Activated CD4-positive, alpha-beta T cell treated with anti-CD3 and anti-CD28 coated beads, Interleukin-2, amount 10 ng/mL, durations not matched to agents 24 days and 14 days (primary cell): ENCODE data around the gene UGT1A3. TPM values are rescaled to one million over a fixed set of nuclear protein-coding genes. Genes with fewer than 3 reads are reported as not detected.

ENCODE experiments used
- DNase-seq: peaks from one replicate; pipeline ENCODE4 v3.0.0; 2022
- H3K27ac Mint-ChIP-seq: one replicate; pipeline ENCODE4 v1.8.0; 2022; ENCODE audit warnings: mild to moderate bottlenecking, mixed read lengths
- H3K27me3 Mint-ChIP-seq: one replicate; pipeline ENCODE4 v1.8.0; 2022; ENCODE audit warnings: mixed read lengths
- H3K36me3 Mint-ChIP-seq: one replicate; pipeline ENCODE4 v1.8.0; 2022; ENCODE audit warnings: low read depth, mild to moderate bottlenecking, mixed read lengths
- H3K4me1 Mint-ChIP-seq: one replicate; pipeline ENCODE4 v1.8.0; 2021; ENCODE audit warnings: mixed read lengths
- H3K4me3 Mint-ChIP-seq: one replicate; pipeline ENCODE4 v1.8.0; 2022; ENCODE audit warnings: mild to moderate bottlenecking, moderate library complexity, mixed read lengths
- H3K9me3 Mint-ChIP-seq: one replicate; pipeline ENCODE4 v1.8.0; 2021; ENCODE audit warnings: mixed read lengths
- intact Hi-C: fragments of 100-400 bp; cut with micrococcal nuclease; formaldehyde crosslinking; loops from one replicate; pipeline ENCODE4 v1.15.1; 2023
- total RNA-seq: library from RNA; stranded (reverse); gene quantifications from 2 replicates; pipeline ENCODE4 v1.2.3, GENCODE V29; 2022

The UGT1A3 gene
- total RNA-seq, 1 donor from 2014 or later = not detected

DNA sequence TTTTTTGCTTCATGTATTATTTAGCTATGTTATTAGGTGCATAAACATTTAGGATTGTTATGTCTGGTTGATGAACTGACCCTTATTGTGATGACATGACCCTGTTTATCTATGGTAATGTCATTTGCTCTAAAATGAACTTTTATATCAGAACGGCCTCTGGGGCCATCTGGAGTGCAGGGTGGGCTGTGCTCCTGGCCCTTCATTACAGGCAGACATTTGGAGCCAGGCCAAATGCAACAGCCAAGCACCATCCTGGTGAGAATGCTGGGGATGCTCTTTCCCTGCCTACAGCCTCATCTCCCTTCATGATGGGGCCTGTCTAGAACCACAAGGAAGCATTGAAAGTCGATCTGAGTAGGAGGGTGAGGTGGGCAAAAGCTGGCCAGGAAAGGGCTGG lies 87.5 kb downstream of the UGT1A3 start:
- H3K27ac Mint-ChIP-seq = no peak overlapping the region
- H3K4me1 Mint-ChIP-seq = no peaks in the 10 kb centered on the region
- intact Hi-C loops = no loop called here
- DNase-seq = no peak
- H3K4me3 Mint-ChIP-seq = no peak overlapping the region
- no peaks in the 10 kb centered on the region for H3K9me3 Mint-ChIP-seq
- H3K36me3 Mint-ChIP-seq = no peaks in the 10 kb centered on the region
- peaks cover 10% of the 10 kb centered on the region for H3K27me3 Mint-ChIP-seq

DNA sequence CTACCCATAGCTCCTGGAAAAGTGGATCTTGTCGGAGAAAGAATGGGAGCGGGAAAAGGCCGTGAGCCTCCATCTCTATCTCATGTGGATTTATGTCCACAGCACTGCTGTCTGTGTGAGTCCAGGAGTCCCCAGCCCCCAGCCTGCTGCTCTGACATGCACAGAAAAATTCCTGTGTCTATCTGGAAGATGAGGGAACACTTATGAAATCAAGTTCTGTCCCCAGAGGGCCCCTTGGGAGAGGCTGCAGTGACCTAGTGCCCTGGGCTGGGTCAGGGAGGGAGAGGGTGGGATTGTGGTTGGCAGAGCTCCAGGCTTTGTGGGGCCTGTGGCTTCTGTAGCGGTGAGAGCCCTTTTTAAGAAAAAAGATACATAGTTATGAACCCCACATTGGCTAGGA lies 87.9 kb downstream of the UGT1A3 start:
- Mint-ChIP-seq H3K27me3 (peaks cover 10% of the 10 kb centered on the region), H3K9me3 (no peaks in the 10 kb centered on the region), H3K4me1 (no peaks in the 10 kb centered on the region), H3K27ac (no peak overlapping the region), H3K36me3 (no peaks in the 10 kb centered on the region), H3K4me3 (no peak overlapping the region)
- intact Hi-C loops = no loop called here
- DNase-seq = no peak

DNA sequence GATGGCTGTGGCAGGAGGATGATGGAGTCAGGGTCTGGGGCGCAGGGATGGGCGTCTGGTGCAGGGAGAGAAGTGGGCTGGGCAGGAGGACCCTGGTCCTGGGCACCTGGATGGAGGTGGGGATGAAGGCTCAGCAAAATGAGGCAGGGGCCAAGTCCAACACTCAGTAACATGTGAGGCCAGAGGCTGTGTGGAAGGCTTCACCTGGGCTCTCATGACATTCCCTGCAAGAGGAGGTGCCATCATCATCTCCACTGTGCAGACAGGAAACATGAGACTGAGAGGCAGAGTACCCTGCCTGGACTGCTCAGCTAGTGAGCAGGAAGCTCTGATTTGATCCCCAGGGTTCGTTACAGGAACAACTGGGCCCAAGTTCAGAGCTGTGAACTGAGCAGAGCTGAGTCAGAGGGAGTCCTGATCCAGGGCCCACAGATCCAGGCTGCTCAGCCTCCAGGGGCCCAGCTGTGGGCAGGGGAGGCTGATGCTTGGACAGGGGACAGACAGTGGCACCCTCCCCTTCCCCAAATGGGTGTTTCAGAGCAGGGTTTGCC lies 88.6 kb downstream of the UGT1A3 start:
- no peak for DNase-seq
- Mint-ChIP-seq H3K9me3 (no peaks in the 10 kb centered on the region), H3K27me3 (peaks cover 10% of the 10 kb centered on the region)

DNA sequence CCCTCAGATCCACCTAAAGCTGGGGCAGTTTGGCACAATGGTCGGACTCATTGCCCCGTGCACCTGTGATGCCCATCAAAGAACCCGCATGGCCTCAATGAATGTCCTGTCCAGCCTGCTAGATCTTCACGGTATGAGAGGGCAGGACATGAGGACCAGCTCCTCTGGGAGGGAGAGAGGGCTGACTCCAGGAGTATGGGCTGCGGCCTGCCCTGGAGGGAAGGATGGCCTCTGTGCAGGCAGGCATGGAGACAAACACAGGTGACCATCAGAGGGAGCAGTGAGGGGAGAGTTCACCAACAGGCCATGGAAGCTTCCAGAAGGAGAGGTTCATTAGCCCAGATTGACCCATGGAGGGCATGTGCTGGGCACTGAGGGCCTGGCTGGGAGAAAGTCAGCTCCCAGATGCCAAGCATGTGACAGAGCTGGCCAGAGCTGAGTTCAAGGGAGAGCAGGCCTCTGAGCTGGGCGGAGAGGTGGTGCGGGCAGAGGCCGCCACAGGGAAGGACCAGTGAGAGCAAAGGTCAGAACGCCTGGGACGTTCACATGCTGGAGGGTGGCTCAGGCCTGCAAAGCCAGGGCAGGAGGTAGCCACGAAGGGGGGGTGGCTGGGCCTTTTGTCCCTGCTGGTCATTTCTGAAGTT lies 89.3 kb downstream of the UGT1A3 start:
- Mint-ChIP-seq H3K27me3 (peaks cover 10% of the 10 kb centered on the region), H3K27ac (no peak overlapping the region), H3K4me1 (no peaks in the 10 kb centered on the region), H3K4me3 (no peak overlapping the region), H3K9me3 (no peaks in the 10 kb centered on the region), H3K36me3 (no peaks in the 10 kb centered on the region)
- intact Hi-C loops = no loop called here
- DNase-seq = no peak

More for the DNA sequence above, 88.6 kb downstream of the UGT1A3 start:
- Mint-ChIP-seq H3K4me3 (no peak overlapping the region), H3K36me3 (no peaks in the 10 kb centered on the region), H3K4me1 (no peaks in the 10 kb centered on the region), H3K27ac (no peak overlapping the region)
- intact Hi-C loops = no loop called here

DNA sequence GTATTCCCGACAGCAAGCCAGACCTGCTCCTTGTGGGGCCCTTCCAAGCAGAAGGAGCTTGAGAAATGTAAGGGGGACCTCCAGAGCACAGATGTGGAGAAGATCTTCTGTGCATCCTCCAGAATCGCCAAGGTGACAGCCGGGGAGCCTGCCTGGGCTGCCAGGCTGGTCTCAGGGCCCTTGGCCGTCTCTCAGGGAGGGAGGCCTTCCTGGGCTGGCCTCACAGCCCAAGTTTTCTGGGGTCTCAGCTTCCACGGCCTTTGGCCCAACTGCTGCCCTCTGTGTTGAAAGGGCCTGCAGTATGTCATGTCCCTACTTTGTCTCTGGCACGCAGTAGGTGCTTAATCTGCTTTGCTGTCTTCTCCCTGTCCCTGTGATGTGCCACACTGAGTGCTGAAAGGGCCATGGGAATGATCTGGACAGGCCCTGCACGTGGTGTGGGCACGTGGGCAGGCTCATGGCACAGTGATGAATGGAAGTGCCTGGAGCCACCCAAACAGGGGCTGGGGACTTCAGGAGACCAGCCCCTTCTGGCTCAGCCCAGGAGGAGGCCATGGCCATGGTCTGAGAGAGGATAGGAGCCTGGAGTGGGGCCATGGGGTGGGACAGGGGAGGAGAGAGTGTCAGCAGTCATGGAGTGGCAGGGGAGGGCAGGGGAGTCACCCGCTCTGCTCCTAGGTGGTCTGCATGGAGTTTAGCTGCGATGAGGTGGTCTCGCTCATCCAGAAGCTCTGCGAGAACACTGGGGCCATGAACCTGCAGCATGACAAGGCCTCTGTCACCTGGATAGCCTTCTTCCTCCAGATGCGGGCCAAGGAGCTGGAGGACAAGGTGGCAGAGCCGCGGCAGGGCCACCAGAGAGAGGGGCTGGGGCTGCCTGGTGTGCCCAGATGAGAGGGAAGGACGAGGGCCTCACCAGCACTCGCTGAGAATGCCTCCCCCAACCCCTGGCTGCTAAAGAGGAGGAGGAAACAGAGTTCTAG lies 90.1 kb downstream of the UGT1A3 start:
- Mint-ChIP-seq H3K9me3 (no peaks in the 10 kb centered on the region), H3K36me3 (no peaks in the 10 kb centered on the region), H3K4me1 (no peaks in the 10 kb centered on the region), H3K27me3 (peaks cover 8% of the 10 kb centered on the region), H3K27ac (no peak overlapping the region), H3K4me3 (no peak overlapping the region)
- DNase-seq = no peak
- intact Hi-C loops = no loop called here

DNA sequence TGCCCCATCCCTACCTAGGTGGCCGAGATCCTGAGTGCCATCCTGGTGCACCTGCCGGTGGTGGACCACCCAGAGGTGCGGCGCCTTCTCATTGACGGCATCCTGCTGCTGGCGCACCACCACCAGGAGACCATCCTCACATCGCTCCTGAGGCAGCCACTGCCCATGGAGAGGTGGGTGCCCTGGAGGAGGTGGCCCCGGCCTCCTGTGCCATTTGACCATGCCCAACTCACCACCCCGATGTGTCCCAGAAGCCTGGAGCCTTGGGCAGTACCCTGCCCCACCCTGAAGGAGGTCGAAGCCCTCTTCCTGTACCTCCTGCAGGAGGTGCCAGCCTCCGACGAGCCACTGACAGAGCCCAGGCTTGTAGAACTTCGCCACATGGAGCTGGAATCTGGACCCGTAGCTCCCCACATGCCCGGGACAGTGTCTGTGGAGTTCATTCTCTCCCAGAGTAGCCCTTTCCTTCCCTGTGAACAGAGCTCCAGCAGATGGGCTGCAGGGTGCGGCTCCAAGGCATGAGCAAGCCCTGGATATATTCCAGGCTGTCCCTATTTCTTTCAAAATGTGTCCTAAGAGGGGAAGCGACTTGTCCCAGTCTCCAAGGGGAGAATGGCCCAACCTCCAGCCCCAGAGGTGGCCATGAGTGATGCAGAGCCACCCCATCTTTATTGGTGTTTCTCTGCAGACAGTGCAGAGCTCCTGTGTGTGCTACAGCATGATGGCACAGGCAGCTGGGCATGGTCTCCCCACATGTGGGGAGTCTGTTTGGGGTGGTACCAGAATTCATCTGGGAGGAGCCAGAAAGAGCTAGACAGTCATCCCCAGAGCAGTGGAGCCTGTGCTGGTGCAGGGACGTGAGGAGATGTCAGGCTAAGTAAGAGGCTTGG lies 91.3 kb downstream of the UGT1A3 start:
- no peaks in the 10 kb centered on the region for H3K36me3 Mint-ChIP-seq
- no peak for DNase-seq
- intact Hi-C loops = no loop called here

DNA sequence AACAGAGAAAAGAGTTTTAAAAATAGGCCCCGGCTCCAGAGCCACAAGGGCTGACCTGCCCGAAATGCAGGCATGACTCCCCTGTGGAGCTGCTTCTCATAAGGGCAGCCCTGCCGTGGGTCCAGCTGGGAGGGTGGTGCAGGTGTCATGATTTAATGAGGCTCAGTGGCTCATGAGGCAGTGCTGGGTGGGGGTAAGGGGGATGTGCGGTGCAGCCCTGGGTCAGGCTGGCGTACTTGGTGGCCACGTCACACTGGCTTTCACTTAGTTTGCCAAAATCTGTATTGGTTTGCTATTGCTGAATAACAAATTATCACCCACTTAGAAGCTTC lies 91.9 kb downstream of the UGT1A3 start:
- H3K9me3 Mint-ChIP-seq = no peaks in the 10 kb centered on the region
- H3K27me3 Mint-ChIP-seq = peaks cover 13% of the 10 kb centered on the region
- no peaks in the 10 kb centered on the region for H3K36me3 Mint-ChIP-seq
- no peak for DNase-seq
- H3K4me3 Mint-ChIP-seq = no peak overlapping the region
- no peak overlapping the region for H3K27ac Mint-ChIP-seq
- H3K4me1 Mint-ChIP-seq = no peaks in the 10 kb centered on the region
- intact Hi-C loops = no loop called here

More for the DNA sequence above, 91.3 kb downstream of the UGT1A3 start:
- Mint-ChIP-seq H3K4me1 (no peaks in the 10 kb centered on the region), H3K27me3 (peaks cover 8% of the 10 kb centered on the region), H3K4me3 (no peak overlapping the region), H3K9me3 (no peaks in the 10 kb centered on the region), H3K27ac (no peak overlapping the region)

DNA sequence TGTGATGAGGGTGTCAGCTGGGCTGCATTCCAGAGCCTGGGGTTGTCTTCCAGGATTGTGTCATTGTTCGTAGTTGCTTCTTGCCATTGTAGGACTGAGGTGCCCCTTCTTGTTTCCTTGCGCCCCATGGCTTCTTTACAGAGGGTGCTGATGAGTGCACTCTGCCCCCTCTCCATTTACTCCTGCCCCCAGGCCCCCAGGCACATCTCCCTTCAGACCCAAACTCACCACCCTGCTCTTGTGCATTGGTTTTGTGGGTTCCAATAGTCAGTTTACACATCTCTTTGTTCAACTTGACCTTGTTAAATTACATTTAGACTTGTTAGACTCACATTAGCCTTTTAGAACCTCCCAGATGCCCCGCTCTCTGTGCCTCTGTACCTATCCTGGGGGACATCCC lies 92.4 kb downstream of the UGT1A3 start:
- Mint-ChIP-seq H3K9me3 (no peaks in the 10 kb centered on the region), H3K36me3 (no peaks in the 10 kb centered on the region), H3K27ac (no peak overlapping the region), H3K27me3 (peaks cover 12% of the 10 kb centered on the region), H3K4me3 (no peak overlapping the region), H3K4me1 (no peaks in the 10 kb centered on the region)
- intact Hi-C loops = no loop called here
- no peak for DNase-seq

DNA sequence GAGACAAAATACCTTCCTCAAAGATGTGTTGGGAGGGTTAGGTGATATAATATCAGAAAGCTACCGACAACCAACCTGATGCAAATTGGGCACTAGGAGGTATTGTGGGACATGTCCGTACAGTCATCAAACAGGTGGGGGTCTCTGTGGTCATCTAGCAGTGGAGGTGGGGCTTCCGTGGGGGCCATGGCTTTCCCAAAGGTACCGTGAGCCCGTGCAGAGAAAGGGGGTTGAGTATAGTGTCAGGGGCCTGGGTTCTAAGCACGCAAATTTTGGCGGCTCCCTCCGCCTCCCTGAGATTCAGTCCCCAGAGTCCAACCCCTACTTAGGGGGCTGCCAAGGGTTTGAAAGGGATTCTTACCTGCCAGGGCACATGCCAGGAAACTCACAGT lies 92.9 kb downstream of the UGT1A3 start:
- Mint-ChIP-seq H3K4me3 (no peak overlapping the region), H3K36me3 (no peaks in the 10 kb centered on the region), H3K4me1 (no peaks in the 10 kb centered on the region), H3K27me3 (peaks cover 11% of the 10 kb centered on the region), H3K27ac (no peak overlapping the region), H3K9me3 (no peaks in the 10 kb centered on the region)
- intact Hi-C loops = no loop called here
- no peak for DNase-seq

DNA sequence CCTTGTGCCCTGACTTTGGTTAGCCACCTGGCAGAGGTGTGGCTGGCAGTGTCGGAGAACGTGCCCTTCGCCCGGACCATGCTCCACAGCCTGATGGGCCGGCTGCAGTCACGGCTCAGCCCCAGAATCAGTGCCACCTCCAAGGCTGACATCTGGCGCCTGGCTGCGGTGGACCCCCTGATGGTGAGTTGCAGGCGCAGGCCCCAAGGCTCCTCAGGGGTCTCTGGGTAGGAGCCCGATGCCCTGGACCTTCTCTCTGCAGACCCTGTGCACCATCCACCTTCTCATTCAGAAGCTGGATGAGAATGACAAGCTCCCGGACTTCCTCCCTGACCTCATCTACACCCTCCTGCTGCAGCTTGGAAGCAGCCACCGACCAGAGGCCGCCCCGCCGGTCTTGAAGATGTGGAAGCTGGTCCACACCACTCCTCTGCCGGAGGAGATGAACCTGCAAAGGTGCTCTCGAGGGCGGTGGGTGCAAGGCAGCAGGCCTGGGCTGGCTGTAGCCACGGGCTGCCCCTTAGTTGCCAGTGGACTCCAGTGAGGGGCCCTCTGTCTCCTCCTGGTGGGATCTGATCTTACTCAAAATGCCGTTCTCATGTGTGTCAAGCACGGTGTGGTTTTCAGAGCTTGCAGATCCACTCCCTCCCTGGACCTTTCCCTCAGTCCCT lies 93.4 kb downstream of the UGT1A3 start:
- H3K27ac Mint-ChIP-seq = no peak overlapping the region
- peaks cover 11% of the 10 kb centered on the region for H3K27me3 Mint-ChIP-seq
- H3K4me3 Mint-ChIP-seq = no peak overlapping the region
- H3K9me3 Mint-ChIP-seq = no peaks in the 10 kb centered on the region
- no peaks in the 10 kb centered on the region for H3K36me3 Mint-ChIP-seq
- H3K4me1 Mint-ChIP-seq = no peaks in the 10 kb centered on the region
- DNase-seq = no peak
- intact Hi-C loops = no loop called here

Other genes with a start within 250 kb of the UGT1A3 start
- 11.3 and 12.8 TPM in 2 replicates for gene USP40, start 162.3 kb upstream of the UGT1A3 start, total RNA-seq
- not detected in 2 replicates for gene UGT1A8, start 111.4 kb upstream of the UGT1A3 start, total RNA-seq
- not detected in 2 replicates for gene UGT1A10, start 92.6 kb upstream of the UGT1A3 start, total RNA-seq
- gene UGT1A9, start 57.1 kb upstream of the UGT1A3 start, total RNA-seq = not detected in 2 replicates
- not detected in 2 replicates for gene UGT1A7, start 47.1 kb upstream of the UGT1A3 start, total RNA-seq
- not detected in 2 replicates for gene UGT1A6, start 36.2 kb upstream of the UGT1A3 start, total RNA-seq
- not detected in 2 replicates for gene UGT1A5, start 16.1 kb upstream of the UGT1A3 start, total RNA-seq
- gene UGT1A4, start 10.3 kb upstream of the UGT1A3 start, total RNA-seq = not detected in 2 replicates
- gene UGT1A1, start 31.2 kb downstream of the UGT1A3 start, total RNA-seq = not detected in 2 replicates
- not detected in 2 replicates for gene MROH2A, start 49.3 kb downstream of the UGT1A3 start, total RNA-seq
- gene HJURP, start 125.5 kb downstream of the UGT1A3 start, total RNA-seq = 41.5 and 45.6 TPM in 2 replicates
- gene TRPM8, start 188.3 kb downstream of the UGT1A3 start, total RNA-seq = not detected in 2 replicates